ENCODE measurements around the gene GPLD1. TPM values are rescaled to one million over a fixed set of nuclear protein-coding genes. Genes with fewer than 3 reads are reported as not detected.

GPLD1 gene, protein sequence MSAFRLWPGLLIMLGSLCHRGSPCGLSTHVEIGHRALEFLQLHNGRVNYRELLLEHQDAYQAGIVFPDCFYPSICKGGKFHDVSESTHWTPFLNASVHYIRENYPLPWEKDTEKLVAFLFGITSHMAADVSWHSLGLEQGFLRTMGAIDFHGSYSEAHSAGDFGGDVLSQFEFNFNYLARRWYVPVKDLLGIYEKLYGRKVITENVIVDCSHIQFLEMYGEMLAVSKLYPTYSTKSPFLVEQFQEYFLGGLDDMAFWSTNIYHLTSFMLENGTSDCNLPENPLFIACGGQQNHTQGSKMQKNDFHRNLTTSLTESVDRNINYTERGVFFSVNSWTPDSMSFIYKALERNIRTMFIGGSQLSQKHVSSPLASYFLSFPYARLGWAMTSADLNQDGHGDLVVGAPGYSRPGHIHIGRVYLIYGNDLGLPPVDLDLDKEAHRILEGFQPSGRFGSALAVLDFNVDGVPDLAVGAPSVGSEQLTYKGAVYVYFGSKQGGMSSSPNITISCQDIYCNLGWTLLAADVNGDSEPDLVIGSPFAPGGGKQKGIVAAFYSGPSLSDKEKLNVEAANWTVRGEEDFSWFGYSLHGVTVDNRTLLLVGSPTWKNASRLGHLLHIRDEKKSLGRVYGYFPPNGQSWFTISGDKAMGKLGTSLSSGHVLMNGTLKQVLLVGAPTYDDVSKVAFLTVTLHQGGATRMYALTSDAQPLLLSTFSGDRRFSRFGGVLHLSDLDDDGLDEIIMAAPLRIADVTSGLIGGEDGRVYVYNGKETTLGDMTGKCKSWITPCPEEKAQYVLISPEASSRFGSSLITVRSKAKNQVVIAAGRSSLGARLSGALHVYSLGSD
- 1 to 10 TPM in 4 of 6 donors, under 1 TPM in 1, not detected in 1; 0.49 to 3.0 (median 2.2) TPM for polyA plus RNA-seq (ENCODE audit: low read depth in 6 of 6)

DNA sequence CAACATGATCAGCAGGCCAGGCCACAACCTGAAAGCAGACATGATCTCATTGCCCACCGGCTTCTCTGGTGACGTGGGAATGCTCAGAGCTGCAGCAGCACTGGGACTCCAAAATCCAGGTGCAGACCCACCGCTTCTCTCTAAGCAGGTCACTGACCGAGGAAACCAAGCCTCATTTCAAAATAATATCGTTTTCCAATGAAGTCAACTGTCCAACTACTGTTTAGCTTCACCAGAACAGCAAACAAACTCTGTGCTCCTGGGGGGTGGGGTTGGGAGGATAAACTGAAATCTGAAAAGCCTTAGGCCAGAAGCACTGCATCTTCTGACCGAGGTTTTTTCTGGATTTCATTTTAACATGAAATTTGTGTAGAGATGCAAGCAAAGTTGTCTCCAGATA, at the start of gene GPLD1:
Gene GPLD1 (minus strand): TSS at position 109 of the 400 bp plus-strand sequence. CDS start 67 bp downstream, at position 42.
- Mint-ChIP-seq H3K27me3 (no peaks in the 10 kb centered on the region), H3K4me3 (no peak within 1 kb of the TSS), H3K9me3 (no peaks in the 10 kb centered on the region)

DNA sequence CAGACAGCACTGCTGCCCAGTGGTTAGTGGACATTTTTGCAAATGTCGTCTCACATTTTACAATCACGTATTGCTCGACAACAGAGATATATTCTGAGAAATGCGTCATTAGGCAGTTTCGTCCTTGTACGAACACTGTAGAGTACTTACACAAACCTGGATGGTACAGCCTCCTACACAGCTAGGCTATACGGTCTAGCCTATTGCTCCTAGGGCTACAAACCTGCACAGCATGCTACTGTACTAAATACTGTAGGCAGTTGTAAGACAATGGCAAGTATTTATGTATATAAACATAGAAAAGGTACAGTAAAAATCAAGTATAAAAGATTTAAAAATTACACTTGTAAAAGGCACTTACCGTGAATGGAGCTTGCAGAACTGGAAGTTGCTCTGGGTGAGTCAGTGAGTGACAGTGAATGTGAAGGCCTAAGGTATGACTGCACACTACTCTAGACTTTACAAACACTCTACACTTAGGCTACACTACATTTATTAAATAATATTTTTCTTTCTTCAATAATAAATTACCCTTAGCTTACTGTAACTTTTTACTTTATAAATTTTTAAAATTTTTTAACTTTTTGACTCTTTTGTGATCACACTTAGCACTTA, 48.5 kb upstream of the GPLD1 start:
- H3K27me3 Mint-ChIP-seq = no peaks in the 10 kb centered on the region
- H3K4me1 Mint-ChIP-seq = peaks cover 0 to 2% (median 0%) of the 10 kb centered on the region in 3 donors
- H3K27ac Mint-ChIP-seq = no peak overlapping the region
- ATAC-seq (ENCODE audit: low read depth in 2 of 2) (no peak), DNase-seq (no peak)
- peaks cover 11 to 26% of the 10 kb centered on the region in 2 donors for H3K36me3 Mint-ChIP-seq
- H3K9me3 Mint-ChIP-seq = no peaks in the 10 kb centered on the region
- no peak overlapping the region for H3K4me3 Mint-ChIP-seq

More for the DNA sequence above, at the start of gene GPLD1:
- Mint-ChIP-seq H3K36me3 (no peaks in the 10 kb centered on the region), H3K27ac (peak within 1 kb of the TSS in 1 of 6 donors; percentile 27), H3K4me1 (peaks cover 10 to 13% (median 11%) of the 10 kb centered on the region in 3 donors)
- ATAC-seq (ENCODE audit: low read depth in 2 of 2) = no peak
- no peak for DNase-seq

DNA sequence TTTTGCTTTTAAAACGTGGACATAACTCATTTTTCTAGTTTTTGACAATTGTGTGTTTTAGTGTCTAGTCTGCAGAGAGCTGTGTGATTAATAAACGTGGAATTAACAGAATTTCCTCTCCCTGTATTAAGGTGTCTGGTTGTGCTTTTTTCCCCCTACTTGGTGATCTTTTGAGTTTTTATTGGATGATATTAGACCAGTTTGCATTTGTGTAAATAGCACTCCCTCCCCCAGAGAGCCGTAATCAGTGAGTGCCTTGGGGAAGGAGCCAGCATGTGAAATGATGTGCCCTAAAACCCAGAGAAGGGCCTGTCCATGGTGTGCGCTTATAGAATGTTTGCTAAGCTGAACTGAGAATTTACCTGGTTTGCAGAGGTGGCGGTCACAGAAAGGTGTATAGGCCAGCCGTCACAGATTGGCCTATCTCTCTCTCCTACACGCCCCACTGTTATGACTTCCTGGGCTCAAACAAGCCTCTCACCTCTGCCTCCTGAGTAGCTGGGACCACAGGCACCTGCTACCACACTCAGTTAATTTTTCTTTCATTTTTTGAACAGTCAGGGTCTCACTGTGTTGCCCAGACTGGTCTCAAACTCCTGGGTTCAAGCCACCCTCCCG, 47.8 kb upstream of the GPLD1 start:
- Mint-ChIP-seq H3K9me3 (no peaks in the 10 kb centered on the region), H3K4me1 (peaks cover 0 to 5% (median 0%) of the 10 kb centered on the region in 3 donors), H3K27ac (peak overlapping the region in 3 of 6 donors; percentile 34 to 79 (median 66)), H3K36me3 (peaks cover 18 to 29% of the 10 kb centered on the region in 2 donors), H3K27me3 (no peaks in the 10 kb centered on the region), H3K4me3 (no peak overlapping the region)
- no peak for DNase-seq
- no peak for ATAC-seq (ENCODE audit: low read depth in 2 of 2)

DNA sequence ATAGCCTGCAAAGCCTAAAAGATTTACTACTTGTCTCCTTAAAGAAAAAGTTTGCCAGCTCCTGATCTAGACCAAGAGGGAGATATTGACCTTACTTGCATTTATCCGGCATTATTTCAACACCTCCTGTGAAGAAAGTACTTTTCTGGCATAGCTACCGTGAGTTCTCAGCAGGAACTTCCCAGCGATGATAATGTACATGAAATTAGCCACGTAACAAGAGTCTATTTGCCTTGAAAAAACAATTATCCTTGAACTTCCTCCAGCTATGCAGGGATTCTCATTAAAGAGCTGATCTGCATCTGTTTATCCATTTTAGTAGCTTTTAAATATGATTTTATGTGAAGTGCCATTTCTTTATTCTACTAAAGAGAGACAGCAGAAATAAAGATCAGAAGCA, 47.1 kb upstream of the GPLD1 start:
- Mint-ChIP-seq H3K27me3 (no peaks in the 10 kb centered on the region), H3K4me3 (no peak overlapping the region), H3K36me3 (peaks cover 22 to 34% of the 10 kb centered on the region in 2 donors), H3K9me3 (no peaks in the 10 kb centered on the region), H3K27ac (peak overlapping the region in 1 of 6 donors; percentile 40), H3K4me1 (peaks cover 0 to 5% (median 0%) of the 10 kb centered on the region in 3 donors)
- ATAC-seq (ENCODE audit: low read depth in 2 of 2) (no peak), DNase-seq (no peak)

DNA sequence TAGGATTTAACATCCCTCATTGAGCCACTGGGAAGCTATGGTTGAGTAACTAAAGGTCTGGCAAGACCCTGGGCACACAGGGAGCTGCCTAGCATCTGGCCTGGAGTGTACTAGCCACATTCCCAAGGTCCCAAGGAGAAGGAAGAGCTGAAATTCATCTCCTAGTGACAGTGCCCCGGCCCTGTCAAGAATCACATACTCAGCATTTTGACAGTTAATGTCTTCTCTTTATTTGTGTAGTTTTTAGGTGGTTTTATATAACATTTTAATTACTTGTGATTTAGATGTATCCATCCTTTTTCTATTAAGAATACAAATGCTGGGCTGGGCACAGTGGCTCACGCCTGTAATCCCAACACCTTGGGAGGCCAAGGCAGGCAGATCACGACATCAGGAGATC, 45.8 kb upstream of the GPLD1 start:
- Mint-ChIP-seq H3K27ac (peak overlapping the region in 1 of 6 donors; percentile 15), H3K9me3 (no peaks in the 10 kb centered on the region), H3K36me3 (peaks cover 26 to 42% of the 10 kb centered on the region in 2 donors), H3K27me3 (no peaks in the 10 kb centered on the region), H3K4me3 (no peak overlapping the region), H3K4me1 (peaks cover 0 to 5% (median 0%) of the 10 kb centered on the region in 3 donors)
- ATAC-seq (ENCODE audit: low read depth in 2 of 2) (no peak), DNase-seq (no peak)

DNA sequence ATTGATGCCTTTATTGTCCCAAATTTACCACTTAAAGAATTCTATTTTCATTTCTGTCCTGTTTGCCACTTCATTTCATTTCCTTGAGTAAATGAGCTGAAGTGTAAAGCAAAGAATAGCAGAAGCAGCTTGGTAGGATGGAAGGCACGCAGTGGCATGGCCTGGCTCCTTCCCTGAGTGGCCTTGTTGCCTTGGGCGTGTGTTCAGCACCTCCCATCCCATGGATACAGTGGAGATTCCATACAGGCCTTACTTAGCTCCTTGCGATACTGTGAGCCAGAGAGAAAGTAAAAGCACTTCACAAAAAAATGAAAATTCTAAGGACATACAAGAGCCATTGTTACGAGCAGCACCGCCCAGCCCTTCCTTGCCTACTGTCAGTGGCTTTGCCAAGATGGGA, 45.0 kb upstream of the GPLD1 start:
- no peak overlapping the region for H3K4me3 Mint-ChIP-seq
- DNase-seq (no peak), ATAC-seq (ENCODE audit: low read depth in 2 of 2) (no peak)
- H3K9me3 Mint-ChIP-seq = no peaks in the 10 kb centered on the region
- peaks cover 33 to 44% of the 10 kb centered on the region in 2 donors for H3K36me3 Mint-ChIP-seq
- H3K27me3 Mint-ChIP-seq = no peaks in the 10 kb centered on the region
- H3K4me1 Mint-ChIP-seq = peaks cover 0 to 10% (median 0%) of the 10 kb centered on the region in 3 donors
- H3K27ac Mint-ChIP-seq = peak overlapping the region in 1 of 6 donors; percentile 66

DNA sequence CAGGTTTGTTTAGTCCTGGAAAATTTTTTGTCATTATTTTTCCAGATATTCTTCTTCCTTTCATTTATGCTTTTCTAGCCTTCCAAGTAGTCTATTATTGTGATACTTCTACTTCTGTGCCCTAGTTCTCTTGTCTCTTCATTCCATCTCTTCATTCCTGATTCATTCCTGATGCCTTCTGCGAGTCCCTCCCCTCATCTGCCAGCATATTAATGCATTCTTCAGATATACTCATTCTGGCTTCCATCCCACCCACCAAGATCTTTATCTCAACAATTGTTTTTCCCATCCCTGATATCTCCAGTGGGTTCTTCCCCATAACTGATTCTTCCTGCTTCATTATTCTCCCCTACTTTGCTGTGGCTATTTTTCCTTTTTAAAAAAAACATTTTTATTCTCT, 40.6 kb upstream of the GPLD1 start:
- Mint-ChIP-seq H3K36me3 (peaks cover 30 to 40% of the 10 kb centered on the region in 2 donors), H3K4me1 (peaks cover 10 to 26% (median 12%) of the 10 kb centered on the region in 3 donors), H3K27me3 (no peaks in the 10 kb centered on the region), H3K27ac (no peak overlapping the region), H3K4me3 (no peak overlapping the region), H3K9me3 (no peaks in the 10 kb centered on the region)
- ATAC-seq (ENCODE audit: low read depth in 2 of 2) = no peak
- DNase-seq = no peak

DNA sequence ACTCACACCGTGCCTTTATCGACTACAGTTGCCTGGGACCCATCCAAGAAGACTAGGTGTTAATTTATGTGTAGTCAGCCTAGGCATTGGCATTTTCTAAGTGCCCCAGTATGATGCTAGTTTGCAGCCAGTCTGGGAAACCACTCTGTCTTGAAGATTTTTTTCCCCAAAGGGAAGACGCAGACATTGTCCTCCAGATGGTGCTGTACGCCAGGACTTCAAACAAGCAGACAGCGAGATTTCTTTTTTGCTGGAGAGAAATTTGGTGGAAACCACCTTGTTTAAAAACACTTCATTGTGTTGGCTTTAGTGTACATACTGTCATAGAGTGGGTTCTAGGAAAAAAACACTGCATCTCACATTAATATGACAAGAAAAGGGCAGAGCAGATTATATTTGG, 35.4 kb upstream of the GPLD1 start:
- no peak for ATAC-seq (ENCODE audit: low read depth in 2 of 2)
- Mint-ChIP-seq H3K9me3 (no peaks in the 10 kb centered on the region), H3K27ac (no peak overlapping the region), H3K4me3 (no peak overlapping the region), H3K4me1 (peaks cover 18 to 69% (median 31%) of the 10 kb centered on the region in 3 donors), H3K36me3 (peaks cover 3 to 5% of the 10 kb centered on the region in 2 donors), H3K27me3 (no peaks in the 10 kb centered on the region)
- DNase-seq = peak; percentile 8

DNA sequence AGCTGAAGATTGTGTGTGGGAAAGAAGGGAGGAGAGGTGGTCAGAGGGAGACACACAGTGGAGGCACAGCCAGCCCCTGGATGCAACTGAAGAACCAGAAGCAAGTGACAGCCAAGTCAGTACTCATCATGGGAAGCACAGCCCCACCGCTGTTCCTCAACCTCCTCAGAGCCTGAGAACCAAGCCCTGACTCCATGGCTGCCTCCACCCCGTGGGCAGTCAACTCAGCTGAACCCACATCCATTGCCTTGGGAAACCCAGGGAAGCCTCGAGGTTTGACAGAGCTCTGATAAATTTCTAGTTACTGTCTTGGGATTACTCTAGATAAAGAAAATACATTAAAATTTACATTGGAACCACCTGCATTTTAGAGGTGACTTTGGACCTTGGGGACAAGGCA, 35.0 kb upstream of the GPLD1 start:
- no peak overlapping the region for H3K4me3 Mint-ChIP-seq
- peak overlapping the region in 2 of 6 donors; percentile 47 to 57 for H3K27ac Mint-ChIP-seq
- DNase-seq (no peak), ATAC-seq (ENCODE audit: low read depth in 2 of 2) (no peak)
- H3K4me1 Mint-ChIP-seq = peaks cover 17 to 69% (median 31%) of the 10 kb centered on the region in 3 donors
- H3K36me3 Mint-ChIP-seq = peaks cover 0 to 4% of the 10 kb centered on the region in 2 donors
- H3K9me3 Mint-ChIP-seq = no peaks in the 10 kb centered on the region
- no peaks in the 10 kb centered on the region for H3K27me3 Mint-ChIP-seq

DNA sequence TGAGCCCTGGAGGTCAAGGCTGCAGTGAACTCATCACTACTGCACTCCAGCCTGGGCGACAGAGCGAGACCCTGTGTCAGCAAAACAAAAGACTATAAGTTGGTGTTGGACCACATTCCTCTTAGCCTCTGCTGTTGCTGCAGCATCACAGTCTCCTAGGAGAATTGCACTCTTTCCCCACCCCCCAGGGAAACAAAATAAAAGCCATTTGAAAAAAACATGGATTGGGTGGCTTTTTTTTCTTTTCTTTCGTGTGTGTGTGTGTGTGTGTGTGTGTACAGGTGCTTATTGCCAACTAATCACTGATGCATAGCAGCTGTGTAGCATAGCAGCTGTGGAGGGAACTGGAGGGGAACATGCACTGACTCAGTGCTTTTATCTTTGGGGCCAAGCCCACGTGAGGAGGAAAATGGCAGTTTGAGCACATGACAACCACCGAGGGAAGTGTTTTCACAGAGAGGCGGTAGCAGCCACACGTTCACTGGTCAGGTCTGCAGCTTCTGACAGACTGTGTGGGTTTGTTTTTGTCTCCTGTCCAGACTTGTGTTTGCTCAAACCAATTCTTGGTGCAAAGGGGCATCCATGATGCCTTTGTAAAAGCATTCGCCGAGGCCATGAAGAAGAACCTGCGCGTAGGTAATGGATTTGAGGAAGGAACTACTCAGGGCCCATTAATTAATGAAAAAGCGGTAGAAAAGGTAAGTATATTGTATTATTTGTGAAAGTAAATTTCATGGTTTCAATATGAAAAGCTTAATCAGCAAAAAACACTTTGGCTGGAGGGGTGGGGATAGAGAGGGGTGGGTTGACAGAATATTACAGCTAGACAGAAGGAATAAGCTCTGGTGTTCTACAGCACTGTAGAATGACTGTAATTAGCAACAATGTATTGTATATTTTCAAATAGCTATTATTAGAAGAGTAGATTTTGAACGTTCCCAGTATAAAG, 33.1 kb upstream of the GPLD1 start:
- DNase-seq (peak; percentile 38), ATAC-seq (ENCODE audit: low read depth in 2 of 2) (peak; percentile 73 to 81)
- Mint-ChIP-seq H3K4me3 (peak overlapping the region in 6 of 8 donors; percentile 17 to 87 (median 72)), H3K4me1 (peaks cover 26 to 81% (median 39%) of the 10 kb centered on the region in 3 donors), H3K27ac (peak overlapping the region; percentile 59 to 97 (median 88)), H3K9me3 (no peaks in the 10 kb centered on the region), H3K27me3 (no peaks in the 10 kb centered on the region), H3K36me3 (no peaks in the 10 kb centered on the region)

DNA sequence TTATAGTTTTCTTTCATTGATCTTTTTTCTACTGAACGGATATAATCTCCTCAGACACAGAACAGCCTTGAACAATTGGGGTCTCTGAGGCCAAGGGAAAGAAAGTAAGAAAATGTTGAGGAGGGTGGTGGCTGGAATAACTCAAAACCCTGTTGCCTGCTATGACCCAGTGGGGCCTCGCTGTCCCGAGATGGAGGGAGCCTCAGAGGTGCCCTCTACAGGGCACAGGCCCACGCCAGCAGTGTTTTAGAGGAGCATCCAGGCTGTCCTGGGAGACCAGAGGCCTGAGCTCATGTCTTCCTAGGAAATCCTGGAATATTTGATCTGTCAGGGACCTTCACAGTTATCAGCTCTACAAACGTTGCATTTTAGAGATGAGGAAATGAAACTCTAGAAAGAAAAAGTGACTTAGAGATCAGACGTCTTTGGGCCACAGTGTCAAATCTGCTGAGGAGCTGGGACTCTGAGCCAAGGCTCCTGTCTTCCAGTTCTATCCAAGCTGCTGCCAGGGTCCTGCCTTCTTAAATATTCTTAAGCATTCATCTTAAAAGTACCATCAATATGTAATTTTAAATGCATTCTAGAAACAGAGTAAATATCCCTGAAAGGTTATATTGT, 31.7 kb upstream of the GPLD1 start:
- DNase-seq = peak; percentile 31
- no peaks in the 10 kb centered on the region for H3K27me3 Mint-ChIP-seq
- H3K9me3 Mint-ChIP-seq = no peaks in the 10 kb centered on the region
- ATAC-seq (ENCODE audit: low read depth in 2 of 2) = peak; percentile 24 to 29
- peaks cover 32 to 77% (median 40%) of the 10 kb centered on the region in 3 donors for H3K4me1 Mint-ChIP-seq
- H3K4me3 Mint-ChIP-seq = peak overlapping the region in 3 of 8 donors; percentile 6 to 70 (median 30)
- peak overlapping the region; percentile 54 to 94 (median 84) for H3K27ac Mint-ChIP-seq
- no peaks in the 10 kb centered on the region for H3K36me3 Mint-ChIP-seq
